HepG2 (cell line): ENCODE results near the gene FIS1. TPM values are rescaled to one million over a fixed set of nuclear protein-coding genes. Genes with fewer than 3 reads are reported as not detected.

Source experiments
- CAMTA2 ChIP-seq: sonication (generic); formaldehyde crosslinking; IDR thresholded peaks from 2 replicates; pipeline ENCODE4 v1.4.0; 2020; ENCODE audit warnings: mild to moderate bottlenecking, missing genetic modification reagents, borderline replicate concordance
- CEBPB ChIP-seq: IDR thresholded peaks from 2 replicates; pipeline ENCODE4 v1.6.1; 2011; ENCODE audit warnings: low read depth, low read length, improper control_type of control experiment, borderline replicate concordance
- CERS6 ChIP-seq: sonication (generic); formaldehyde crosslinking; IDR thresholded peaks from 2 replicates; pipeline ENCODE4 v1.5.0; 2020; ENCODE audit warnings: missing genetic modification reagents
- JDP2 ChIP-seq: sonication (generic); formaldehyde crosslinking; IDR thresholded peaks from 2 replicates; pipeline ENCODE4 v1.8.1; 2022; ENCODE audit warnings: missing genetic modification reagents, borderline replicate concordance
- NR2C2 ChIP-seq: sonication (generic); formaldehyde crosslinking; IDR thresholded peaks from 2 replicates; pipeline ENCODE4 v1.4.0; 2020; ENCODE audit warnings: missing genetic modification reagents, mild to moderate bottlenecking, moderate library complexity, borderline replicate concordance
- PLSCR1 ChIP-seq: sonication (generic); formaldehyde crosslinking; IDR thresholded peaks from 2 replicates; pipeline ENCODE4 v1.5.0; 2020; ENCODE audit warnings: missing genetic modification reagents, mild to moderate bottlenecking, borderline replicate concordance
- RAD51 ChIP-seq: fragments of 450-650 bp; IDR thresholded peaks from 2 replicates; pipeline ENCODE4 v1.6.1; 2016; ENCODE audit warnings: borderline replicate concordance
- RNF2 ChIP-seq: fragments of 450-650 bp; conservative IDR thresholded peaks from 2 replicates; pipeline ENCODE4 v1.6.1; 2016; ENCODE audit warnings: low read depth
- SYNCRIP ChIP-seq: fragments of 200-400 bp; formaldehyde crosslinking; IDR thresholded peaks from 2 replicates; pipeline ENCODE4 v1.6.1; 2018; ENCODE audit warnings: mild to moderate bottlenecking, low read depth, low read length; ENCODE audit not compliant: insufficient read depth
- ZBTB3 ChIP-seq: sonication (generic); formaldehyde crosslinking; IDR thresholded peaks from 2 replicates; pipeline ENCODE4 v1.4.0; 2020; ENCODE audit warnings: low read depth, mild to moderate bottlenecking, moderate library complexity, missing genetic modification reagents, borderline replicate concordance
- ZNF251 ChIP-seq: sonication (generic); formaldehyde crosslinking; IDR thresholded peaks from 2 replicates; pipeline ENCODE4 v1.9.0; 2021; ENCODE audit warnings: mild to moderate bottlenecking, missing genetic modification reagents
- ZNF510 ChIP-seq: sonication (generic); formaldehyde crosslinking; IDR thresholded peaks from 2 replicates; pipeline ENCODE4 v1.4.0; 2020; ENCODE audit warnings: low read depth, mild to moderate bottlenecking, missing genetic modification reagents
- ZNF547 ChIP-seq: sonication (generic); formaldehyde crosslinking; IDR thresholded peaks from 2 replicates; pipeline ENCODE4 v1.5.1; 2020; ENCODE audit warnings: mild to moderate bottlenecking, missing genetic modification reagents
- ZNF552 ChIP-seq: sonication (generic); formaldehyde crosslinking; IDR thresholded peaks from 2 replicates; pipeline ENCODE4 v1.9.0; 2022; ENCODE audit warnings: missing genetic modification reagents, mild to moderate bottlenecking, borderline replicate concordance
- ZNF619 ChIP-seq: sonication (generic); formaldehyde crosslinking; IDR thresholded peaks from 2 replicates; pipeline ENCODE4 v1.4.0; 2020; ENCODE audit warnings: mild to moderate bottlenecking, missing genetic modification reagents
- polyA plus RNA-seq, 8 experiments: library from polyadenylated mRNA; depleted of rRNA in 3 of 8; stranded (reverse) in 7 of 8; unstranded in 1 of 8; fragments of >200 nt; fragmentation: Illumina TruSeq in 4 of 8; extraction: Trizol in 4 of 8; gene quantifications; 2 replicates each; pipeline versions ENCODE4 v1.2.1 to v1.2.3, GENCODE V29; 2011 to 2016; ENCODE audit warnings: low read depth in 4 of 8, missing spikeins in 1 of 8, mixed read lengths in 1 of 8; ENCODE audit not compliant: insufficient read depth in 1 of 8
- total RNA-seq, 5 experiments: library from RNA; depleted of rRNA; stranded (reverse); fragments of >200 nt; fragmentation: Illumina TruSeq; extraction: Trizol; gene quantifications; 2 replicates each; pipeline ENCODE4 v1.2.3, GENCODE V29; 2016; ENCODE audit warnings: low read depth in 1 of 5
- TF ChIP-seq, protein P1 (sequence below): sonication (generic); formaldehyde crosslinking; IDR thresholded peaks from 2 replicates; pipeline ENCODE4 v1.5.0; 2020; ENCODE audit warnings: mild to moderate bottlenecking, missing genetic modification reagents, borderline replicate concordance
- TF ChIP-seq, protein P2 (sequence below): sonication (generic); formaldehyde crosslinking; IDR thresholded peaks from 2 replicates; pipeline ENCODE4 v1.8.1; 2023; ENCODE audit warnings: mild to moderate bottlenecking, missing genetic modification reagents, borderline replicate concordance
- TF ChIP-seq, protein P3 (sequence below): sonication (generic); formaldehyde crosslinking; conservative IDR thresholded peaks from 2 replicates; pipeline ENCODE4 v1.4.0; 2020; ENCODE audit warnings: missing genetic modification reagents

Gene FIS1
- total and polyA plus RNA-seq, 2 of the 13 experiments (the other 11 are each of a cell fraction or from before 2014, with no cell fraction given), result 97.5 to 101 TPM

GRCh38 chr7:101220295-101220694 is 24.6 kb downstream of the FIS1 start (continued):
- TF ChIP-seq, protein P1, sequence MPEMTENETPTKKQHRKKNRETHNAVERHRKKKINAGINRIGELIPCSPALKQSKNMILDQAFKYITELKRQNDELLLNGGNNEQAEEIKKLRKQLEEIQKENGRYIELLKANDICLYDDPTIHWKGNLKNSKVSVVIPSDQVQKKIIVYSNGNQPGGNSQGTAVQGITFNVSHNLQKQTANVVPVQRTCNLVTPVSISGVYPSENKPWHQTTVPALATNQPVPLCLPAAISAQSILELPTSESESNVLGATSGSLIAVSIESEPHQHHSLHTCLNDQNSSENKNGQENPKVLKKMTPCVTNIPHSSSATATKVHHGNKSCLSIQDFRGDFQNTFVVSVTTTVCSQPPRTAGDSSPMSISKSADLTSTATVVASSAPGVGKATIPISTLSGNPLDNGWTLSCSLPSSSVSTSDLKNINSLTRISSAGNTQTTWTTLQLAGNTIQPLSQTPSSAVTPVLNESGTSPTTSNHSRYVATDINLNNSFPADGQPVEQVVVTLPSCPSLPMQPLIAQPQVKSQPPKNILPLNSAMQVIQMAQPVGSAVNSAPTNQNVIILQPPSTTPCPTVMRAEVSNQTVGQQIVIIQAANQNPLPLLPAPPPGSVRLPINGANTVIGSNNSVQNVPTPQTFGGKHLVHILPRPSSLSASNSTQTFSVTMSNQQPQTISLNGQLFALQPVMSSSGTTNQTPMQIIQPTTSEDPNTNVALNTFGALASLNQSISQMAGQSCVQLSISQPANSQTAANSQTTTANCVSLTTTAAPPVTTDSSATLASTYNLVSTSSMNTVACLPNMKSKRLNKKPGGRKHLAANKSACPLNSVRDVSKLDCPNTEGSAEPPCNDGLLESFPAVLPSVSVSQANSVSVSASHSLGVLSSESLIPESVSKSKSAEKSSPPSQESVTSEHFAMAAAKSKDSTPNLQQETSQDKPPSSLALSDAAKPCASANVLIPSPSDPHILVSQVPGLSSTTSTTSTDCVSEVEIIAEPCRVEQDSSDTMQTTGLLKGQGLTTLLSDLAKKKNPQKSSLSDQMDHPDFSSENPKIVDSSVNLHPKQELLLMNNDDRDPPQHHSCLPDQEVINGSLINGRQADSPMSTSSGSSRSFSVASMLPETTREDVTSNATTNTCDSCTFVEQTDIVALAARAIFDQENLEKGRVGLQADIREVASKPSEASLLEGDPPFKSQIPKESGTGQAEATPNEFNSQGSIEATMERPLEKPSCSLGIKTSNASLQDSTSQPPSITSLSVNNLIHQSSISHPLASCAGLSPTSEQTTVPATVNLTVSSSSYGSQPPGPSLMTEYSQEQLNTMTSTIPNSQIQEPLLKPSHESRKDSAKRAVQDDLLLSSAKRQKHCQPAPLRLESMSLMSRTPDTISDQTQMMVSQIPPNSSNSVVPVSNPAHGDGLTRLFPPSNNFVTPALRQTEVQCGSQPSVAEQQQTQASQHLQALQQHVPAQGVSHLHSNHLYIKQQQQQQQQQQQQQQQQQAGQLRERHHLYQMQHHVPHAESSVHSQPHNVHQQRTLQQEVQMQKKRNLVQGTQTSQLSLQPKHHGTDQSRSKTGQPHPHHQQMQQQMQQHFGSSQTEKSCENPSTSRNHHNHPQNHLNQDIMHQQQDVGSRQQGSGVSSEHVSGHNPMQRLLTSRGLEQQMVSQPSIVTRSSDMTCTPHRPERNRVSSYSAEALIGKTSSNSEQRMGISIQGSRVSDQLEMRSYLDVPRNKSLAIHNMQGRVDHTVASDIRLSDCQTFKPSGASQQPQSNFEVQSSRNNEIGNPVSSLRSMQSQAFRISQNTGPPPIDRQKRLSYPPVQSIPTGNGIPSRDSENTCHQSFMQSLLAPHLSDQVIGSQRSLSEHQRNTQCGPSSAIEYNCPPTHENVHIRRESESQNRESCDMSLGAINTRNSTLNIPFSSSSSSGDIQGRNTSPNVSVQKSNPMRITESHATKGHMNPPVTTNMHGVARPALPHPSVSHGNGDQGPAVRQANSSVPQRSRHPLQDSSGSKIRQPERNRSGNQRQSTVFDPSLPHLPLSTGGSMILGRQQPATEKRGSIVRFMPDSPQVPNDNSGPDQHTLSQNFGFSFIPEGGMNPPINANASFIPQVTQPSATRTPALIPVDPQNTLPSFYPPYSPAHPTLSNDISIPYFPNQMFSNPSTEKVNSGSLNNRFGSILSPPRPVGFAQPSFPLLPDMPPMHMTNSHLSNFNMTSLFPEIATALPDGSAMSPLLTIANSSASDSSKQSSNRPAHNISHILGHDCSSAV (CRISPR knock-in tag), result no peak
- TF ChIP-seq JDP2 (CRISPR knock-in tag) (no peak), CERS6 (CRISPR knock-in tag) (no peak), SYNCRIP (no peak), RAD51 (no peak), PLSCR1 (CRISPR knock-in tag) (no peak), CAMTA2 (CRISPR knock-in tag) (no peak), ZNF510 (CRISPR knock-in tag) (no peak), ZNF619 (CRISPR knock-in tag) (no peak), RNF2 (no peak), ZNF547 (CRISPR knock-in tag) (no peak), ZNF251 (CRISPR knock-in tag) (no peak), CEBPB (peak; percentile 64; the same call in 1 of the 2 replicates), NR2C2 (CRISPR knock-in tag) (peak; percentile 86), ZBTB3 (CRISPR knock-in tag) (no peak), ZNF552 (no peak)
- TF ChIP-seq, protein P2, sequence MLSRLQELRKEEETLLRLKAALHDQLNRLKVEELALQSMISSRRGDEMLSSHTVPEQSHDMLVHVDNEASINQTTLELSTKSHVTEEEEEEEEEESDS (CRISPR knock-in tag), result no peak
- TF ChIP-seq, protein P3, sequence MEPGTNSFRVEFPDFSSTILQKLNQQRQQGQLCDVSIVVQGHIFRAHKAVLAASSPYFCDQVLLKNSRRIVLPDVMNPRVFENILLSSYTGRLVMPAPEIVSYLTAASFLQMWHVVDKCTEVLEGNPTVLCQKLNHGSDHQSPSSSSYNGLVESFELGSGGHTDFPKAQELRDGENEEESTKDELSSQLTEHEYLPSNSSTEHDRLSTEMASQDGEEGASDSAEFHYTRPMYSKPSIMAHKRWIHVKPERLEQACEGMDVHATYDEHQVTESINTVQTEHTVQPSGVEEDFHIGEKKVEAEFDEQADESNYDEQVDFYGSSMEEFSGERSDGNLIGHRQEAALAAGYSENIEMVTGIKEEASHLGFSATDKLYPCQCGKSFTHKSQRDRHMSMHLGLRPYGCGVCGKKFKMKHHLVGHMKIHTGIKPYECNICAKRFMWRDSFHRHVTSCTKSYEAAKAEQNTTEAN (CRISPR knock-in tag), result 0 out of 2 replicates have a peak, but pooled peaks have one; percentile 27
